Measurements from ENCODE around the gene CAMK2D. TPM values are rescaled to one million over a fixed set of nuclear protein-coding genes. Genes with fewer than 3 reads are reported as not detected.

CAMK2D gene
- total RNA-seq, 4 donors from 2014 or later: 45.9 to 67.1 (median 56.2) TPM

GRCh38 chr4:113657586-113658233, 103.8 kb downstream of the CAMK2D start:
- no peaks in the 10 kb centered on the region for H3K9me3 ChIP-seq
- no peaks in the 10 kb centered on the region for H3K36me3 ChIP-seq
- H3K27me3 ChIP-seq: no peaks in the 10 kb centered on the region
- H3K4me1 ChIP-seq: peaks cover 0 to 9% (median 3%) of the 10 kb centered on the region in 3 donors
- WGBS, 2 donors (ENCODE audit: low coverage in 1 of 2): 40 to 69% methylated on average over 3 of the region's 3 CpGs
- H3K4me3 ChIP-seq: no peak overlapping the region
- H3K27ac ChIP-seq: no peak overlapping the region
- no peak for ATAC-seq
- TF ChIP-seq, protein P1, sequence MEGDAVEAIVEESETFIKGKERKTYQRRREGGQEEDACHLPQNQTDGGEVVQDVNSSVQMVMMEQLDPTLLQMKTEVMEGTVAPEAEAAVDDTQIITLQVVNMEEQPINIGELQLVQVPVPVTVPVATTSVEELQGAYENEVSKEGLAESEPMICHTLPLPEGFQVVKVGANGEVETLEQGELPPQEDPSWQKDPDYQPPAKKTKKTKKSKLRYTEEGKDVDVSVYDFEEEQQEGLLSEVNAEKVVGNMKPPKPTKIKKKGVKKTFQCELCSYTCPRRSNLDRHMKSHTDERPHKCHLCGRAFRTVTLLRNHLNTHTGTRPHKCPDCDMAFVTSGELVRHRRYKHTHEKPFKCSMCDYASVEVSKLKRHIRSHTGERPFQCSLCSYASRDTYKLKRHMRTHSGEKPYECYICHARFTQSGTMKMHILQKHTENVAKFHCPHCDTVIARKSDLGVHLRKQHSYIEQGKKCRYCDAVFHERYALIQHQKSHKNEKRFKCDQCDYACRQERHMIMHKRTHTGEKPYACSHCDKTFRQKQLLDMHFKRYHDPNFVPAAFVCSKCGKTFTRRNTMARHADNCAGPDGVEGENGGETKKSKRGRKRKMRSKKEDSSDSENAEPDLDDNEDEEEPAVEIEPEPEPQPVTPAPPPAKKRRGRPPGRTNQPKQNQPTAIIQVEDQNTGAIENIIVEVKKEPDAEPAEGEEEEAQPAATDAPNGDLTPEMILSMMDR (IDR thresholded peaks at IDR 0.05): no peak
- TF ChIP-seq POLR2AphosphoS5 (IDR thresholded peaks at IDR 0.05): no peak
- no peak for TF ChIP-seq EP300 (IDR thresholded peaks at IDR 0.05)
- no peak for TF ChIP-seq POLR2A (IDR thresholded peaks at IDR 0.05)

DNA sequence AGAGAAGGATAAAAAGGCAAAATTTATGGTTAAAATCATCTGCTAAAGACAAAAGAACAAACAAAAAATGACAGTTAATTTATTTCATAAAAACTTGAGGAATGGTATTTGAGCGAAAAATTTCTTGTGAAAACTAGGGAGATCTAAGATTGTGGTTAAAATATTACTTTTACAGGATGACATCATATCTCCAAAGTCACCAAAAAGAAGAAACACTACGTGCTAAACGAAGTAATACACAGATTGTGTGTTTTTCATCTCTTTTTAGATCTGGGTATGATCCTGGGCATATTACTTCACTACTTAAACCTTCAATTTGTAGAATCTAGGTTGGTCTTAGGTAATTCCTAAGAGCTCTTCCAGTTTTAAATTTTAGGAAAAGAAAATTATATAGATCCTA, 107.7 kb downstream of the CAMK2D start:
- ATAC-seq: no peak
- no peak overlapping the region for H3K27ac ChIP-seq
- H3K36me3 ChIP-seq: no peaks in the 10 kb centered on the region
- WGBS, 2 donors (ENCODE audit: low coverage in 1 of 2): 92 to 97% methylated on average over 3 of the region's 3 CpGs
- H3K27me3 ChIP-seq: no peaks in the 10 kb centered on the region
- H3K4me1 ChIP-seq: peaks cover 0 to 9% (median 3%) of the 10 kb centered on the region in 3 donors
- TF ChIP-seq, protein P1 (IDR thresholded peaks at IDR 0.05): no peak
- TF ChIP-seq POLR2A (IDR thresholded peaks at IDR 0.05) (no peak), EP300 (IDR thresholded peaks at IDR 0.05) (no peak)
- H3K9me3 ChIP-seq: no peaks in the 10 kb centered on the region
- no peak overlapping the region for H3K4me3 ChIP-seq

GRCh38 chr4:113646442-113646822, 115.1 kb downstream of the CAMK2D start:
- Histone ChIP-seq H3K27me3 (no peaks in the 10 kb centered on the region), H3K27ac (no peak overlapping the region), H3K4me1 (peaks cover 0 to 18% (median 5%) of the 10 kb centered on the region in 3 donors), H3K9me3 (no peaks in the 10 kb centered on the region), H3K36me3 (no peaks in the 10 kb centered on the region), H3K4me3 (no peak overlapping the region)
- no peak for ATAC-seq
- TF ChIP-seq POLR2AphosphoS5 (IDR thresholded peaks at IDR 0.05) (no peak), EP300 (IDR thresholded peaks at IDR 0.05) (no peak), POLR2A (IDR thresholded peaks at IDR 0.05) (no peak)
- TF ChIP-seq, protein P1 (IDR thresholded peaks at IDR 0.05): no peak
- WGBS, 2 donors (ENCODE audit: low coverage in 1 of 2): 89 to 95% methylated on average over 2 of the region's 2 CpGs

GRCh38 chr4:113645771-113646441, 115.6 kb downstream of the CAMK2D start:
- no peak overlapping the region for H3K4me3 ChIP-seq
- TF ChIP-seq POLR2AphosphoS5 (IDR thresholded peaks at IDR 0.05): no peak
- TF ChIP-seq POLR2A (IDR thresholded peaks at IDR 0.05): no peak
- TF ChIP-seq EP300 (IDR thresholded peaks at IDR 0.05): no peak
- H3K27ac ChIP-seq: no peak overlapping the region
- no peaks in the 10 kb centered on the region for H3K27me3 ChIP-seq
- WGBS, 2 donors (ENCODE audit: low coverage in 1 of 2): 77 to 97% methylated on average over 3 to 5 of the region's 5 CpGs
- no peaks in the 10 kb centered on the region for H3K36me3 ChIP-seq
- no peaks in the 10 kb centered on the region for H3K9me3 ChIP-seq
- peaks cover 0 to 18% (median 5%) of the 10 kb centered on the region in 3 donors for H3K4me1 ChIP-seq
- ATAC-seq: no peak

DNA sequence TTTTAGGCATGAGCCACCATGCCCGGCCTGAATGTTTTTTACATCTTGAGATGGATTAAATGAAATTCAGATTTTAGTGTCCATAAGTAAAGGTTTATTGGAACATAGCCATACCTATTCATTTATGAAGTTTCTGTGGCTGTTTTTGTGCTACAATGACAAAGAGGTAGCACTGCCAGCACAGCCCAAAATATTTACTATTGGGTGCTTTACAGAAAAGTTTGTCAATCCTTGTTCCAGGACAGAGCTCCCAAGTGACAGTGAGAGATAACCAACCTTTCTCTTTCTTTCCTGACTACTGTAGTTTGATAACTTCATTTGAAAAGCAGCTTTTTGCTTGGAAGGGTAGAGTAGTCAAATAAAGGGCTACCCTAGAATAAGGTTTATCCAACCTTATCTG, 116.2 kb downstream of the CAMK2D start:
- no peak for ATAC-seq
- 100% methylated on average over 1 of the region's 1 CpG; no CpG with 5 or more reads in 1 of the 2 donors for WGBS, 2 donors (ENCODE audit: low coverage in 1 of 2)
- Histone ChIP-seq H3K4me1 (peaks cover 0 to 18% (median 5%) of the 10 kb centered on the region in 3 donors), H3K4me3 (no peak overlapping the region), H3K9me3 (no peaks in the 10 kb centered on the region), H3K27me3 (no peaks in the 10 kb centered on the region), H3K27ac (no peak overlapping the region), H3K36me3 (no peaks in the 10 kb centered on the region)
- TF ChIP-seq POLR2A (IDR thresholded peaks at IDR 0.05): no peak
- TF ChIP-seq EP300 (IDR thresholded peaks at IDR 0.05): no peak
- no peak for TF ChIP-seq POLR2AphosphoS5 (IDR thresholded peaks at IDR 0.05)
- TF ChIP-seq, protein P1 (IDR thresholded peaks at IDR 0.05): no peak
